H9 (cell line): ENCODE data around the gene ZAP70. TPM values are rescaled to one million over a fixed set of nuclear protein-coding genes. Genes with fewer than 3 reads are reported as not detected.

ENCODE experiments used
- DNase-seq: peaks from one replicate; pipeline ENCODE4 v3.0.0-alpha.2; 2017
- H2AFZ ChIP-seq: one replicate; pipeline ENCODE4 v1.6.1; 2013; ENCODE audit warnings: mild to moderate bottlenecking, low read length, control low read depth, moderate library complexity
- H2AK5ac ChIP-seq: 2 replicates; pipeline ENCODE4 v1.6.1; 2013; ENCODE audit warnings: low read length, control low read depth, mixed read lengths; ENCODE audit not compliant: insufficient read length
- H2BK120ac ChIP-seq: one replicate; pipeline ENCODE4 v1.6.1; 2013; ENCODE audit warnings: low read depth, mild to moderate bottlenecking, low read length, control low read depth, inconsistent platforms; ENCODE audit not compliant: poor library complexity, severe bottlenecking
- H2BK12ac ChIP-seq: 2 replicates; pipeline ENCODE4 v1.6.1; 2013; ENCODE audit warnings: low read length, control low read depth, mixed read lengths, low read depth; ENCODE audit not compliant: insufficient read length
- H2BK15ac ChIP-seq: 2 replicates; pipeline ENCODE4 v1.6.1; 2013; ENCODE audit warnings: low read depth, low read length, control low read depth
- H2BK20ac ChIP-seq: one replicate; pipeline ENCODE4 v1.6.1; 2013; ENCODE audit warnings: low read depth, mild to moderate bottlenecking, low read length, control low read depth, inconsistent platforms; ENCODE audit not compliant: poor library complexity, severe bottlenecking
- H2BK5ac ChIP-seq: 2 replicates; pipeline ENCODE4 v1.6.1; 2013; ENCODE audit warnings: low read length, control low read depth, mixed read lengths; ENCODE audit not compliant: insufficient read length
- H3K14ac ChIP-seq: 2 replicates; pipeline ENCODE4 v1.6.1; 2013; ENCODE audit warnings: low read length, control low read depth; ENCODE audit not compliant: insufficient read depth
- H3K18ac ChIP-seq: 2 replicates; pipeline ENCODE4 v1.6.1; 2013; ENCODE audit warnings: low read depth, mild to moderate bottlenecking, mixed read lengths, low read length, control low read depth; ENCODE audit not compliant: insufficient read length
- H3K23ac ChIP-seq: 2 replicates; pipeline ENCODE4 v1.6.1; 2013; ENCODE audit warnings: low read length, control low read depth, mixed read lengths, low read depth; ENCODE audit not compliant: insufficient read length
- H3K23me2 ChIP-seq: 2 replicates; pipeline ENCODE4 v1.6.1; 2013; ENCODE audit warnings: low read depth, mild to moderate bottlenecking, mixed read lengths, low read length, control low read depth; ENCODE audit not compliant: insufficient read length, poor library complexity, severe bottlenecking
- H3K27ac ChIP-seq: 2 replicates; pipeline ENCODE4 v1.5.1; 2013; ENCODE audit warnings: low read length, control low read depth, mixed read lengths, low read depth; ENCODE audit not compliant: insufficient read length
- H3K27me3 ChIP-seq: 2 replicates; pipeline ENCODE4 v1.6.1; 2013; ENCODE audit warnings: low read length, control low read depth, inconsistent platforms; ENCODE audit not compliant: insufficient read depth
- H3K4ac ChIP-seq: 2 replicates; pipeline ENCODE4 v1.6.1; 2013; ENCODE audit warnings: low read depth, mild to moderate bottlenecking, control low read depth, inconsistent platforms, low read length, moderate library complexity
- H3K4me1 ChIP-seq: 2 replicates; pipeline ENCODE4 v1.6.1; 2013; ENCODE audit warnings: low read length, control low read depth, inconsistent platforms; ENCODE audit not compliant: insufficient read depth
- H3K4me2 ChIP-seq: 2 replicates; pipeline ENCODE4 v1.6.1; 2013; ENCODE audit warnings: low read length, control low read depth, mixed read lengths; ENCODE audit not compliant: insufficient read length, insufficient read depth
- H3K56ac ChIP-seq: 2 replicates; pipeline ENCODE4 v1.6.1; 2013; ENCODE audit warnings: low read depth, mild to moderate bottlenecking, mixed read lengths, low read length, control low read depth; ENCODE audit not compliant: insufficient read length
- H3K79me1 ChIP-seq: 2 replicates; pipeline ENCODE4 v1.6.1; 2013; ENCODE audit warnings: low read depth, mild to moderate bottlenecking, moderate library complexity, low read length, control low read depth, inconsistent platforms; ENCODE audit not compliant: insufficient read depth, poor library complexity, severe bottlenecking
- H3K79me2 ChIP-seq: 2 replicates; pipeline ENCODE4 v1.6.1; 2013; ENCODE audit warnings: low read length, control low read depth, inconsistent platforms; ENCODE audit not compliant: insufficient read depth
- H3K9ac ChIP-seq: 2 replicates; pipeline ENCODE4 v1.6.1; 2013; ENCODE audit warnings: low read length, control low read depth, mixed read lengths; ENCODE audit not compliant: insufficient read length; ENCODE audit errors: extremely low read depth
- H3K9me3 ChIP-seq: one replicate; pipeline ENCODE4 v1.6.1; 2013; ENCODE audit warnings: low read depth, low read length, inconsistent platforms; ENCODE audit not compliant: control insufficient read depth
- H3T11ph ChIP-seq: one replicate; pipeline ENCODE4 v1.6.1; 2013; ENCODE audit warnings: mild to moderate bottlenecking, low read length, control low read depth, inconsistent platforms
- H4K20me1 ChIP-seq: one replicate; pipeline ENCODE4 v1.6.1; 2013; ENCODE audit not compliant: control insufficient read depth, insufficient read length, insufficient read depth
- H4K5ac ChIP-seq: 2 replicates; pipeline ENCODE4 v1.6.1; 2013; ENCODE audit warnings: low read depth, mild to moderate bottlenecking, mixed read lengths, low read length, control low read depth; ENCODE audit not compliant: insufficient read length
- H4K8ac ChIP-seq: replicated peaks from 2 replicates; pipeline ENCODE4 v1.6.1; 2013; ENCODE audit warnings: low read length, control low read depth, mixed read lengths, low read depth; ENCODE audit not compliant: insufficient read length
- H4K91ac ChIP-seq: 2 replicates; pipeline ENCODE4 v1.6.1; 2013; ENCODE audit warnings: low read depth, mild to moderate bottlenecking, moderate library complexity, mixed read lengths, low read length, control low read depth; ENCODE audit not compliant: insufficient read length
- H3K27ac Mint-ChIP-seq, 3 experiments: 2 replicates in 2 of 3; 3 replicates in 1 of 3; pipeline ENCODE4 v1.8.0; 2020 to 2021; ENCODE audit warnings: mixed read lengths in 3 of 3, mild to moderate bottlenecking in 1 of 3, moderate library complexity in 1 of 3
- H3K27me3 Mint-ChIP-seq: 2 replicates; pipeline ENCODE4 v1.8.0; 2021; ENCODE audit warnings: low read depth, mild to moderate bottlenecking, moderate library complexity, mixed read lengths
- H3K36me3 Mint-ChIP-seq, 3 experiments: 2 replicates in 2 of 3; 3 replicates in 1 of 3; pipeline ENCODE4 v1.8.0; 2020 to 2021; ENCODE audit warnings: low read depth in 3 of 3, mixed read lengths in 3 of 3; ENCODE audit not compliant: insufficient read depth in 1 of 3
- H3K4me1 Mint-ChIP-seq, 2 experiments: 2 replicates each; pipeline ENCODE4 v1.8.0; 2020; ENCODE audit warnings: mixed read lengths in 2 of 2
- H3K4me3 Mint-ChIP-seq, 2 experiments: 2 replicates in 1 of 2; 3 replicates in 1 of 2; pipeline ENCODE4 v1.8.0; 2020 to 2021; ENCODE audit warnings: mild to moderate bottlenecking in 2 of 2, mixed read lengths in 2 of 2, moderate library complexity in 1 of 2
- H3K9me3 Mint-ChIP-seq, 2 experiments: 2 replicates in 1 of 2; 3 replicates in 1 of 2; pipeline ENCODE4 v1.8.0; 2020; ENCODE audit warnings: mild to moderate bottlenecking in 2 of 2, mixed read lengths in 2 of 2, moderate library complexity in 1 of 2
- CTCF ChIP-seq: fragments of 200-600 bp; sonication (generic); conservative IDR thresholded peaks from 3 replicates; pipeline ENCODE4 v1.8.0; 2021; ENCODE audit warnings: antibody characterized with exemption, mild to moderate bottlenecking
- WGBS: extraction: QIAGEN DNeasy Blood & Tissue Kit; methylation state at CpG from one replicate; pipeline ENCODE4 v1.1.7; 2013; ENCODE audit warnings: missing lambda C conversion rate, low lambda C conversion rate, mixed read lengths; ENCODE audit not compliant: insufficient read length; ENCODE audit errors: extremely low coverage; 5-methylcytosine and 5-hydroxymethylcytosine counted together
- total RNA-seq: library from RNA; stranded (reverse); gene quantifications from 2 replicates; pipeline ENCODE4 v1.2.1, GENCODE V29; 2021

Gene ZAP70
- total RNA-seq, 1 experiment from 2014 or later, result 0.24 TPM

- Histone ChIP-seq H2AK5ac (no peak overlapping the region), H3K56ac (no peak overlapping the region), H3K23ac (no peak overlapping the region), H3K23me2 (no peaks in the 10 kb centered on the region), H3K27ac (no peak overlapping the region), H2BK120ac (no peak overlapping the region), H2AFZ (no peak overlapping the region), H2BK20ac (no peak overlapping the region), H3K4me2 (no peak overlapping the region), H3K18ac (no peak overlapping the region), H4K20me1 (no peaks in the 10 kb centered on the region), H3K9ac (no peak overlapping the region), H2BK5ac (no peak overlapping the region), H3K79me1 (no peaks in the 10 kb centered on the region), H3K4me1 (no peaks in the 10 kb centered on the region), H2BK15ac (no peak overlapping the region), H4K91ac (no peak overlapping the region), H3K4ac (no peak overlapping the region), H3K27me3 (no peaks in the 10 kb centered on the region), H3K14ac (no peak overlapping the region), H3T11ph (no peak overlapping the region), H4K5ac (no peak overlapping the region), H2BK12ac (no peak overlapping the region), H3K9me3 (no peaks in the 10 kb centered on the region), H4K8ac (no peak overlapping the region), H3K79me2 (no peaks in the 10 kb centered on the region)
- Mint-ChIP-seq H3K9me3 (no peaks in the 10 kb centered on the region; a peak in 2 of 5 replicates), H3K4me1 (peaks cover 16 to 17% of the 10 kb centered on the region in 2 experiments), H3K36me3 (peaks cover 0 to 2% (median 2%) of the 10 kb centered on the region in 3 experiments; a peak in 4 of 7 replicates), H3K4me3 (0 out of 5 replicates have a peak overlapping the region, but pooled peaks of 1 of the 2 experiments have one; percentile 38), H3K27me3 (peaks cover 16% of the 10 kb centered on the region), H3K27ac (no peak overlapping the region; a peak in 1 of 7 replicates)
- peak; percentile 85 for TF ChIP-seq CTCF
- no CpG with 5 or more reads among the region's 19 CpGs for WGBS
- peak; percentile 80 for DNase-seq
Observed at GRCh38 chr2:97740590-97741182, 27.3 kb downstream of the ZAP70 start.
